HK-2 (cell line): ENCODE data around the gene RSAD2.

Experiments
- DNase-seq: peaks from one replicate; pipeline ENCODE4 v3.0.0-alpha.2; 2018; ENCODE audit not compliant: unreplicated experiment

The RSAD2 gene

DNA sequence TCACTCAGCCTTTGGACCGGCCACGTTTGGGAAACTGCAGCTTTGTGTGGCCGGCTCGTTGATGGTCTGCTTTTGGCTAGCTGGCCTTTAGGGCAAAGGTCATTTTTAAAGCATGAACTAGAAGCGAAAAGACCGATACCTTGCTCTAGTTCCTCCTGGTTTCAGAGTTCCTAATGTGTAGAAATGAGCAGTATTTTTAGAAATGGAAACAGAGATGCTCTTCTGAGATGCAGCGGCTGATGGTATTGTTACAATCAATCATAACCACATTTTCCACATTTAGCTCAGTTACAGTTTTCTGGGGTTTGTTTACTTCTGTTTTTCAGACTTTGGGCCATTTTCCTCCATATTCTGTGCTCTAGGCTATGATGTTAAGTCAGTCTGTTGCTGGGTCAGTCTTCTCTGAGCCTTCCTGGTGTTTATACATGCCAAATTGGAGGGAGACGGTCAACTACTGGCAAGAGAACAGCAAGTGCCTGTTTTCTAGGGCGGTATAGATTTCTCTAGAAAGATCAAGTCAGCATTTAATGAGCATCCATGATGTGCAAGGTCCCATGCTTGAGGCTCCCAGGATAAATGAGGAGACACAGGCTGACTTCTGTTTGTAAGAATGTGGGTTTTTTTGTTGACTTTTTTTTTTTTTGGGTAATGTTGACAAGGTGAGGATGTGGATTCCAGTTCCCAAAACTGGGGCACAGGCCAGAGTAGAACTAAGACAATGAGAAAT, 67.7 kb downstream of the RSAD2 start:
- no peak for DNase-seq

DNA sequence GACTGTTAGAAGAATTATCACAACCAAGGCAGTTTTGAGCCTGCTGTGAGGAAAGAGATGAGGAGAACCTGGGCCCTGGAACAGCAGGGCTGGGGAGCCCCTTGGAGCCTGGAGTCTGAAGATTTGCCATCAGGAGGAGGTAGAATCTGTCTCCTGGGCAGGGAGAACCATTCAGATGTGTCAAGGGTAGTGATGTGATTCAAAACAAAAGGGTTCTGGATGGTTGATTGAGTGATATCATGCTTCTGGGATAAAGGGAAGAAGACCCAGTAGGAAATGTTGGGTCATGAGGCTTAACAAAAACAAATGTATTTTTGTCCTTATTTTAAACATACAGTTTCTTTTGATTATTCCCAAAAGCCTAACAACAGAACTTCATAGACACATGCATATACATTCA, 68.2 kb downstream of the RSAD2 start:
- DNase-seq: no peak

DNA sequence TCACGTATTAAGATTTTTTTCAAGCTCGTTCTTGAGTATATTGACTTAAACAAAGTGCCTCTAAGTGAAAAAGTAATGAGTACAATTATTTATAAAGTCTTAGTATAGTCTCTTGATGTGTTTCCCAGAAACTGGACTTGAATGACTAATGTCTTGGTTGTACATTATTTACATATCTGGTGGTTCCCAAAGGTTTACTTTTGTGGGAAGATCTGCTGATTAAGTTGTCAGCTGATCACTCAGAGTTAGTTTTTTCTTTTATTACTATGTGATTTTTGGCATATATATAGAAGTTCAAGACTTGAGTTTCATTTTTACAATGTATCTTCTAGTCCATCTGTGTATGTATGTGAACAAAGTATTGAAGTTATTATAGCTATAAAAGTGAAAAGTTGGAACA, 69.1 kb downstream of the RSAD2 start:
- DNase-seq: no peak
